Endometrial microvascular endothelial cells (primary cell): ENCODE measurements around the gene LGR6. TPM values are rescaled to one million over a fixed set of nuclear protein-coding genes. Genes with fewer than 3 reads are reported as not detected.
"Not testable (repeated sequence)": the region's sequence is repeated elsewhere in the genome, so short reads cannot be mapped to it uniquely, and the experiment has no call there.

ENCODE experiments used
- in situ Hi-C: cut with HindIII; loops from 2 replicates; pipeline ENCODE4 v1.10.0; 2017; ENCODE audit warnings: low sequenced_read_pairs, low pct_unique_long_range_greater_than_20kb; ENCODE audit errors: inconsistent ontology term
- total RNA-seq: library from RNA; depleted of rRNA; stranded (reverse); fragments of >200 nt; gene quantifications from one replicate; pipeline ENCODE4 v1.2.3, GENCODE V29; 2015; ENCODE audit errors: inconsistent ontology term

The LGR6 gene
- total RNA-seq, 1 donor from 2014 or later, result not detected

GRCh38 chr1:202157945-202158344, 35.7 kb upstream of the LGR6 start:
- in situ Hi-C loops, result no loop called here

GRCh38 chr1:202158810-202159533, 34.6 kb upstream of the LGR6 start:
- in situ Hi-C loops, result no loop called here

- in situ Hi-C loops, result no loop called here
Observed at GRCh38 chr1:202159534-202160371, 33.8 kb upstream of the LGR6 start.

DNA sequence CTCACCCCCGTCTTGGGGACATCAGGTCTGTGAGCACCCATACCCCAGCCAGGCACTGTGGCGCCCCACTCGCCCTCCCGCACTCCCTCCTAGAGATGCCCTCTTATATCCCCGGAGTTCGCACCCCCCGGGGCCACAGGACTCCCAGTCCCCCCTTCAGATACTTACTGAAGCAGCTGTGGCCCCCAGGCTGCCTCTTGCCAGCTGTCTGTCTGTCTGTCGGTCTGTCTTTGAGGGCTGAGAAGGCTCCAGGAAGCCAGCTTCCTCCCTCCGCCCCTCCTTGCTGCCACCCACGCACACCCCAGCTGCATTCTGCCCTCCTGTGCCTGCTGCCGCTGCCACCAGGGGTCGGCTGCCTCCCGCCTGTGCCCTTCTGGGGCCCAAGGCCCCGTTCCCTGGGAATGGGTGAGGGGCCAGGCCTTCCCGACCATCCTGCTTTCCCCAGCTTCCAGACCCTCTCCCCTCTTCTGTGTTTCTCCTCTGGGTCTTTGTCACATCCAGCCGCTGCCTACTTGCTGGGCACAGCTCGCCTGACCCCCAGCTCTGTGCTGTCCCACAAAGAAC, 33.1 kb upstream of the LGR6 start, which contains the start of gene PTPN7:
Gene PTPN7 (minus strand): TSS at position 226 of the 564 bp plus-strand sequence. CDS start 1,200 bp downstream, outside the sequence.
- in situ Hi-C loops, result no loop called here

- in situ Hi-C loops, result no loop called here
Observed at GRCh38 chr1:202161151-202162046, 32.2 kb upstream of the LGR6 start.

DNA sequence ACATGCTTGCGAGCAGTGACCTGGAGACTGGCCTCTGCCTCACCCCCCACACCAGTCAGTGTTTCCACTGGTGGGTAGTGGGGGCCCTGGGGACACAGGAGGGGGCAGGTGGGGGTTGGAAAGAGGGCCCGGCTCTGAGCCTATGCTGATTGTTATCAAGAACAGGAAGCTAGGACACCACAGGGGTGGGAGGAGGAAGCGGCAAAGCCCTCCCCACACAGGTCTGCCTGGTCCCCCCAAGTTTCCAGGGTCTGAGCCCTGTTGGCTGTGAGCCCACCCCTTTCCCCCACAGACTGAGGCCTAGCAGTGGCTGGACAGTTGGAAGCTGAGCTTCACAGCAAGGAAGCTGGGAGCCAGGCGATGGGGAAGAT, 31.6 kb upstream of the LGR6 start:
- in situ Hi-C loops, result no loop called here

DNA sequence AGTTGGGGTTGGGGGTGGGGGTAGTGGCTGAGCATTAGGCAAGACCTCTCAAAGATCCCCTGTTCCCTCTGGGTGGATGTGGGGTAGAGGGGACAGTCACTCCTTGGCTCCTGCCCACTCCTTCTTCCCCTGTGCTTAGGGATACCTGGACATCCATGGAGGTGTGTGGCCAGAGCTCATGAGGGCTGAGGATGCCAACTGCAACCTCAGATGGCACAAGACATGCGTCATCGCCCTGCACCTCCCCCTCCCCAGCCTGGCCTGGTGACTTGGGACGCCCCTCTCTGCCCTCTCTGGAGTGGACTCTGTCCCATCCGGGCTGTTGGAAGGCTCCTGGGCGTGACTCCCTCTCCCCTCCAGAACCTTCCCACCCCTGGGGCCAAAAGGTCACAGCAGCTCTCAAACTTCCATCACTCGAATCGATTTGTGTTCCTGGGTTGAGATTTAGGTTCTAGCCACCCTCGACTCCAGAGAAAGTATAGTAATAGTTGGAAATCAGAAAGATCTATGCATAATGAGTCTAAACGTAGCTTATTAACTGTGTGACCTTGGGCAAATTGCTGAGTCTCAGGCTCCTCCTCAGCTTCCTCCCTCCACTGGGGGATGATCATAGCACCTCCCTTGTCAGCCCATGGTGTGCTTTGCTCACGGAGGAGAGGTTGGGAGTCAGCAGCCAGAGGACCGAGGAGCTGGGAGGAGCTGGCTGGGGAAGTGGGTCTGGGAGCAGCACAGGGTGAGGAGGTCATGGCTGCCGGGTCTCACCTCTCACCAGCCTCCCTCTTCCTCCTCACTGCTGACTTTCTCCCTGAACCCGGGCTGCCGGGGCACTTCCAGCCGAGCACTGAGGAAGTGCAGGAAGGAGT, 30.9 kb upstream of the LGR6 start:
- in situ Hi-C loops, result no loop called here

- in situ Hi-C loops, result no loop called here
Observed at GRCh38 chr1:202163281-202164270, 30.0 kb upstream of the LGR6 start.

DNA sequence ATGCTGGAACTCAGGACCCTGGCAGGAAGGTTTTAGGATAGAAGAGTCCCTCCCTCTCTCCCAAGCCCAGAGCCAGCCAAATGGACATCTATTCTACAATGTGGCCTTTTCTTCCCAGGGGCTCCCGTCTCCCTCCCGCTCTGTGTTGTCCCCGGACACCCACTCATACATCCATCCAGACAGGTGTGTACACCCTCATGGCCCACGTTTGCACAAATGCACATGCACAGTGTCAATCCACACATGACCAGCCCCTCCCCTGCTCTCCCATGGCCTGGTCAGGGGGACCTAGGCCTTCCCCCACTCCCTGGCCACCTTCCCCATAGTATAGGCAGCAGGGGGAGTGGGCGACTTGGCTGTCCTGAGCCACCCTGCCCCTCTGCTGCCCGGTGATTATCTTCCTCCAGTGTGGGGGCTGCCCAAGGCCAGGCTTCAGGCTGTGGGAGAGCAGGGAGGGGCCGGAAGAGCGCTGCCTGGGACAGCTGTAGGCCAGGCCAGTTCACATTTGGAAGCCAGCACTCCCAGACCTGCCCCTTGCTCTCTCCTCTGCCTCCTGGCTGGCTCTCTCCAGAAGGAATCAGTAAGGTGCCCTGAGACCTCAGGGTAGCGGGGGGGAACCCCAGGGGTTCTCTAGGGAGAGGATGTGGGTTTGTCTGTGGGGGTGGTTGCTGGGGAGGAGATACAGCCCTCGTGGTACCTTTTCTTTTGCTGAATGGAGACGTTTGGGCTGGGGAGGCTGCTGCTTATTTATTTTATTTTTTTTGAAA, 29.1 kb upstream of the LGR6 start:
- in situ Hi-C loops, result no loop called here

DNA sequence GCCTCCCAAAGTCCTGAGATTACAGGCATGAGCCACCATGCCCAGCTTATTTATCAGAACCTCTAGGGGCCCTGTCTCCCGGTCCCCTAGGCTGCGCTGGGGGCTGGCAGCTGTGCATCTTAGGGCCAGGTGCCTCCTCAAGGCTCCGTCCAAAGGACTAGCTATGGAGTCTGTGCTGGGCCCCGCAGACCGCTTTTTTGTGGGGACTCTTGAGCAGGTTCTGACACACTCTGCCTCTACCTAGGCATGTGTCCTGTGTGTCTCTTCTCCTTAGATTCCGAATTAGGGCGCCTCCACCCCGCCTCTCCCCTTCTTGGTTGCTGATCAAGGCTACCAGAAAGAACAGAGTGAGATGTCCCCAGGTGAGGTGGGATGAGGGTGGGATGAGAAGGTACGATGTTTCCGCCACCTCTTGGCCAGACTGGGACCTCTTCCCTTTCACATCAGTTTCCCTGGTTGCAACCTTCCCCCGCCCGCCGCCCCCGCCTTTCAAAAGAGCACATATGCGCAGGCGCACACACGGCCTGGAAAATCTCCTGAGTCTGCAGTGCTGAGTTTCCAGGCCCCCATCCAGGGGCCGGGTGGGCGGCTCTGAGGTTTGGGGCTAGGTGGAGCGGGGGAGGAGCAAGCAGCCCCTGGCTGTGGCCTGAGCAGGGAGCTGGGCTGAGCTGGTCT, 28.2 kb upstream of the LGR6 start:
- in situ Hi-C loops, result no loop called here

DNA sequence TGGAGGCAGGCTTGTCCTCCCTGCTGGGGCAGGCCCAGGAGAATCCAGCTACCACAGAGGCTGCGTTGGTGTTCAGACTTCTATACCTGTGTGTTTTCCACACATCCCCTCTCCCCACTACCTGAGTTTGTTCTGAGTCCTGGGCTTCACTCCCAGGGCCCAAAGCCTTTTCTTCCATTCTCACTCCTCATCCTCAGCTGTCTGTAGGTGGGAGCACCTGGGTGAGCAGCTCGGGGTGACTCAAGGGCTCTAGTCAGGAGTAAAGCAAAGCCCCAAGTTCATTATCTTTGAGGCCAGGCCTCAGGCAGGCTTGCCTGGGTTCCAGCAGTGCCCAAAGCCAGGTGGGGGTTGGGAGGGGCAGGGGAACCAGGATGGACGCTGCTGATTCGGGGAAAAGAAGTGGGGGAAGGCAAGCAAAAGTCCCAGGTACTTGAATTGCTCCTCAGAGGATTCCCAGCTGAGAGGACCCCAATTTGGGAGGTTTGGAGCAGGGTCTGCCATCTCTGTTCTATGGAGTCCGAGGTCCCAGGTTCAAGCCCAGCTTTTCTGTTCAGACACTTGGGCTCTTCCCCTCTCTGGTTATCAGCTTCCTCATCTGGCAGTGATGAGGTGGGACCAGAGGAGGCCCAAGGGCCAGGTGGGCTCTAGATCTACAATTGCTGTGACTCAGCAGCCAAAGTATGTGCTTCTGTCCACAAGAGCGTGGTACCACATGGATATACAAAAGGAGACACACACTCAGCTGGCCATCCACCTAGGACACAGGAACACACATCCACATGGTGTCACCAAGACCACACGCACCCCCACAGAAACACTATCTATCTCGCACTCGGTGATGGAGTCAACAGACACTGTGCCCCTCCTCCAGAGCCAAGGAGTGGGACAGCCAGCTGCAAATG, 27.4 kb upstream of the LGR6 start:
- in situ Hi-C loops, result no loop called here

- in situ Hi-C loops, result not testable (repeated sequence)
Observed at GRCh38 chr1:202167054-202167453, 26.5 kb upstream of the LGR6 start.

DNA sequence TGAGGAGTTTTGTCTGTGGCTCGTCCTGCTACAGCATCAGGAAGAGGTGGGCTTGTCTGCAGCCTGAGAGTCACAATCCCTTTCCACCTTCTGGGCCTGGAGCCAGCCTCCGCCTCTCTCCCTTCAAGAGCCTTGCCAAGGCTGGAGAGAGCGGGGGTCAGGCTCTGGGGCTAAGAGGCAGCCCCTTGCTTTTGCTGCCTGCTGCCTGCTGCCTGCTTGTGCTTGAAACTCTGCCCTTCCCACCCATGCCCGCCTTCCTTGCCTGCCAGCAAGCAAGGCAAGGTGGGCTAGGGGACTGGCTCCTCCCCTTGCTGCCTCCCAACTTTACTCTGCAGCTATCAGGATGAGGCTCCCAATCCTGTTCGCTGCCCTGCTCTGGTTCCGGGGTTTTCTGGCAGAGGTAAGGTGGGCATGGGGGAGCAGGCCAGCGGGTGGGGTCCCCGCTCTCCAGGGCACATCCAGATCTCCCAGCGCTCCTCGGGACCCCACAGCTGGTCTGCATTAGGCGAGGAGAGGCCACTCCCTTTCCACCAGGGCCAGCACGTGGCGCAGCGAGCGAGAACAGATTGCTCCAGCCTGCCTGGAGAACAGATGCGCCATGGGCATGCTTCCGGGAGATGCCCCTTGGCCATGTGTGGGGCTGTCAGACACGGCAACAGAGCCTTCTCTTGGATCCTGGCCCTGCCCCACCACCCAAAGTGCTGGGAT, 25.7 kb upstream of the LGR6 start:
- in situ Hi-C loops, result no loop called here

DNA sequence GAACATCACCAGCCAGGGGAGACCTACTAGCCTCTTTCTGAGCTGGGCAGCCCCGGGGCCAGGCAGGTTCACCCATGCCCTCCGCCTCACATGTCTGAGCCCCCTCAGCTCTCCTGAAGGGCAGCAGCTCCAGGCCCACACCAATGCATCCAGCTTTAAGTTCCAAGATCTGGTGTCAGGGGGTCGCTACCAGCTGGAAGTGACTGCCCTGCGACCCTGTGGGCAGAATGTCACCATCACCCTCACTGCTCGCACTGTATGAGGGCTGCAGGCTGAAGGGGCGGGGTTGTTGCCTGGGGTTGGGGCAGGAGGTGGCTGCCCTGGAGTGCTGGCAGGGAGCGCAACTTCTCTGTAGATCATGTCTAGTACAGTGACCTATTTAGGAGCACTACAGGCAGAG, 24.7 kb upstream of the LGR6 start:
- in situ Hi-C loops, result no loop called here
